HG02798 (cell line): ENCODE data around the gene SHE.
"Not testable (repeated sequence)": the region's sequence is repeated elsewhere in the genome, so short reads cannot be mapped to it uniquely, and the experiment has no call there.

ENCODE experiments used
- ATAC-seq: cut with Tn5 transposase; IDR thresholded peaks from one replicate; pipeline ENCODE4 v1.9.1; 2021; ENCODE audit warnings: mild to moderate bottlenecking; ENCODE audit not compliant: unreplicated experiment, poor library complexity

The SHE gene

GRCh38 chr1:154517661-154518060 lies 15.4 kb upstream of the SHE start:
- no peak for ATAC-seq

DNA sequence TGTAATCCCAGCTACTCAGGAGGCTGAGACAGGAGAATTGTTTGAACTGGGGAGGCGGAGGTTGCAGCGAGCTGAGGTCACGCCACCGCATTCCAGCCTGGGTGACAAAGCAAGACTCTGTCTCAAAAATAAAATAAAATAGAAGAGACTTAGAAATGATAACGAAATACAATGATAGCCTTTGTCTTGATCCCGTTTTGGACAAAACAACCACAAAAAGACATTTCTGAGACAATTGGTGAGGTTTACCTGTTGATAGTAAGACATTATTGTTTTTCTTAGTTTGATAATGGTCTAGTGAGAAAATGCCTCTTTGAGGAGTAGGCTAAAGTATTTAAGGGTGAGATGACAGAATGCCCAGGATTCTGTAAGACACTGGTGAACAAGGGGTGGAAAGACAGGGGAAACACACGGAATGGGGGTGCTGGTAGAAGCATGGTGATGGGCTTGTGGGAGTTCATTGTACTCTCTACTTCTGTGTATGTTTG lies 11.9 kb upstream of the SHE start:
- no peak for ATAC-seq

GRCh38 chr1:154512760-154513159 lies 10.5 kb upstream of the SHE start:
- ATAC-seq = no peak

DNA sequence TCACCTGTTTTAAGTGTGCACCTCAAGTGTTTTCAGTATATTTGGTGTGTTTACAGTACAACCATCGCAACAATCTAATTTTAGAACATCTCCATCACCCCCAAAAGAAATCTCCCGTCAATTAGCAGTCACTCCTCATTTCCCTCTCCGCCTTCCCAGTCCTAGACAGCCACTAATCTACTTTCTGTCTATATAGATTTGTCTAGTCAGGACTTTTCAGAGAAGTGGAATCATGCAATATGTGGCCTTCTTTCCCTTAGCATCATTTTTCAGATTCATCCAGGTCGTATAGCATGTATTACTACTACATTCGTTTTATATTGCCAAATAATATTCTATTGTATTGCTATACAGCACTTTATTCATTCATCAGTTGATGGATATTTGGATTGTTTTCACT lies 1.7 kb upstream of the SHE start:
- no peak for ATAC-seq

- ATAC-seq = no peak
Observed at GRCh38 chr1:154502744-154503115, 518 bp upstream of the SHE start.

DNA sequence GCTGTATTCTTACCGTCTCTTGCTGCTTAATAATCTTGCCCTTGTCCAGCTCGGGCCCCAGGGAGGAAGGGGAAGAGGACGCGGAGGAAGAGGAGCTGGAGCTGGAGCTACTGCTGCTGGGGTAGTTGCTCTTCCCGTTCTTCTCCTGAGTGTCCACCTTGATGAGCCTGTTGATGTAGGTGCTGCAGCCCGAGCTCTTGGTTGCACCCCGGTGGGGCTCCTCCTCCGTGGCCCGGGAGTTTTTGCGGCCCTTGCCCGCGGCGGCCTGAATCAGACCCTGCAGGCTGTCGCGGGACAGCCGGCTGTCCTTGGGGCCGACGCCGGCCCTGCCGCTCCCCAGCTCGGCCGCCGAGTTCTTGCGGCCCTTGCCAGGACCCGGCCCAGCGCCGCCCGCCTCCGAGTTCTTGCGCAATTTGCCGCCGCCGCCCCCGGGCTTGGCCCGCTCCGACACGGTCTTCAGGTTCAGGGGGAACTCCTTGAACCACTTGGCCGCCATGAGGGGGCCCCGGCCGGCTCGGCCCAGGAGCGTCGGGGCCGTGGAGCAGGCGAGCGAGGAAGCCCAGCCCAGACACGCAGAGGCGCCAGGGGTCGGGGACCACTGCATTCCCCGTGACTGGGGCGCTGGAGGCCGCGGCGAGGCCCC lies 668 bp downstream of the SHE start:
- no peak for ATAC-seq

- no peak for ATAC-seq
Observed at GRCh38 chr1:154500533-154500932, 1.7 kb downstream of the SHE start.

DNA sequence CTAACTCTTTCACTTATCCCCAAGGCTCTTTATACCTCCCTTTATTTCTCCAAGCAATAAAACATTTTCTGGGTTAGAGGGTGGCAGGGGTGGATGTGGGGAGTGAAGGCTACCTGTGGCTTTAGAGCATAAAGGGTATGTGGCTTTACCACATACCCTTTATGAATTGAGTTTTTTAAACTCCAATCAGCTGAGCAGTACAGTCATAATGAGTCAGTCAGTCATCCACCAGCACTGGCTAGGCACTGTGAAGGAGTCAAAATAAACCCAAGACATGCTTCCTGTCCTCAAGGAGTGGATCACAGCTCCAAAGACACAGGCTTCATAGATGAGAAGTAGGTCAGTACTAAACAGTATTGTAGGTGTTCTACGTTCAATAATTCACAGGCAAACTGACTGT lies 2.8 kb downstream of the SHE start:
- no peak for ATAC-seq

- no peak for ATAC-seq
Observed at GRCh38 chr1:154497026-154497806, 5.0 kb downstream of the SHE start.

DNA sequence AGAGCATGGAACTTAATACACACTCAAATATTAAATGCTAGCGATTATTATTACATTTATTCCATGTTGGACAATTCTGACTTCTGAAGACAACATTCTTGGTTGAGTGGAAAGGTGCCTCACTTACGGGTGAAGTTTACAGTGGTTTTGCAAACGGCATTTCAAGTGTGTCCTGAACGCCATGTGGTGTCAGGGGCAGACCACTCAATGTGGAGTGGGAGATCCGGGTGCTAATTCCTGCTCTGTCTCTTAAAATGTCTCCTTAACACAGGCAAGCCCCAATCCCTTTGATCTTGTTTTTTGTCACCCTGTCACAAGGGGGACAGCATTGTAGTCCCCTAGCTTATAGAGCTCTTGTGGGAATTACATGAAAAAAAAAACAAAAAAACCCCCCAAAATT lies 5.8 kb downstream of the SHE start:
- ATAC-seq = no peak

GRCh38 chr1:154495496-154496273 lies 6.5 kb downstream of the SHE start:
- ATAC-seq = no peak

GRCh38 chr1:154493276-154493675 lies 8.9 kb downstream of the SHE start:
- no peak for ATAC-seq

DNA sequence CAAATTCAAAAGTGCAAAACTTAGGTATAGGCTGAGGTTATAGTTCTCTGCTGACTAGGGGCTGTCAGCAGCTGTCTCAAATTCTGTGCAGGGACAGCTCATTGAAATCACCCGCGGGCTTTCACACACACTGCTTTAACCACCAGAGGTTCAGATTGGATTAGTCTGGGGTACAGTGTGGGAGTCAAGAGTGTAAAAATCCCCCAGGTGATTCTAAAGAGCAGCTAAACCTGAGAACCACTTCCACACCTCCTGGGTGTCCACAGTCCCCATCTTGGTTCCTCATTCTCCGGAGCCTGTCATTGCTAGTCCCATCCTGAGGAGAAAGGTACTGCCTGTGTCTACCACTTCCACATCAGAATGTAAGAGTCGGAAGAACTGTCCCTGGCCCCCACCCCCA lies 10.1 kb downstream of the SHE start:
- no peak for ATAC-seq

GRCh38 chr1:154490317-154490716 lies 11.9 kb downstream of the SHE start:
- ATAC-seq = no peak

DNA sequence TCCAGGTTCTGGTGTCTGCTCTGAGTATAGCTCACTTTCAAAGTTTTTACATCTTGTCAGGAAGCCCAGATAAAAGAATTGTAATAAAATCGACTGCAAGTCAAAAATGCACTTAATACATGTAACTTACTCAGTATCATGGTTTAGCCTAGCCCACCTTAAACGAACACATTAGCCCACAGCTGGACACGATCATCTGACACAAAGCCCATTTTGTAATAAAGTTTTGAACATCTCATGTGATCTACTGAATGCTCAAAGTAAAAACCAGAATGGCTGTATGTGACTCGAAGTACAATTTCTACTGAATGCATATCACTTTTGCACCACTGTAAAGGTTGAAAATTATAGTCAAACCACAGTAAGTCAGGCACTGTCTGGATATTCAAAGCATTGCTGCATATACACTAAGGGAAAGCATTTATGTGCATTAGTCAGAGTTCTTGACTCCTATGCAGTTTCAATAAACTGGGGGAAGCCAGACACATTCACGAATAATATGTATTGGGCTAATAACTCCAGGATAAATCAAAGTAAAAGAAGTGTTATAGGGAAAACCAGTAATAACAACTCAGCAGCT lies 12.4 kb downstream of the SHE start:
- no peak for ATAC-seq

GRCh38 chr1:154488922-154489321 lies 13.3 kb downstream of the SHE start:
- no peak for ATAC-seq

DNA sequence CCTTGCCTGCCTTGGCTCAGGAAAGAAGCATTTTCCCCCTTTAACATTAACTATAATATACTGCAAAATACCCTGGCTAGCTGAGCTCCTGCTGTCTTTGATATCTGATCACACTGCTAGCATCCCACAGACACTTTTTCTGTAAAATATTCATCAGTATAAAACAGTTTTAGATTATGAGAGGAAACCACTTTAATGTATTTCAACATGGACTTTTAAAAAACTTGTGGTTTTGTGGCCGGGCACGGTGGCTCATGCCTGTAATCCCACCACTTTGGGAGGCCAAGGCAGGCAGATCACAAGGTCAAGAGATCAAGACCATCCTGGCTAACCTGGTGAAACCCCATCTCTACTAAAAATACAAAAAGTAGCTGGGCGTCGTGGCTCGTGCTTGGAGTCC lies 15.5 kb downstream of the SHE start:
- ATAC-seq = not testable (repeated sequence)

DNA sequence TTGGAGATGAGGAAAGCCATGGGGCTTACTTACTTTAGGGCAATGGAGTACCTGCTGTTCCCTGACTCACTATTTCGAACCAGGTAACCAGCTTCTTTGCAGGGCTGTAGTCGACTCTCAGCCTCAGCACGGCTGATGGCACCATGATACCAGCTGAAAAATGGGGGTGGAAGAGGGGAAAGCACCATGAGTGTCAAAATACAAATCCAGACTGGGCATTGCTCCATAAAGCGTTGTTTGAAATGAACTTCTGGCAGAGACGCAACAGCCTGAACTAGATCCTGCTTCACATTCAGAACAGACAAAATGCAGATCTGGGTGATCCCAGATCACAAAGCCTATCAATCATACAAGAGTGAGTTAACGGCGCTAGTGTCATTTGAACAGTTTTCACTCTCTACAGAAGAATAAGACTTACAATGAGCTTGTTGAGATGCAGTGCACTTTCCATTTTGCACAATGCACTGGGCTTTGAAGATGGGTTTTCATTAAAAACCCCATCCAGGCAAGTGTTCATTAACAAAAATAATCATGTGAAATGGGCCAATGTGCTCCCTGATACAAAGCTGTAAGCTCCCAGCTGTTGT lies 16.2 kb downstream of the SHE start:
- no peak for ATAC-seq

GRCh38 chr1:154485106-154485505 lies 17.1 kb downstream of the SHE start:
- ATAC-seq = no peak

DNA sequence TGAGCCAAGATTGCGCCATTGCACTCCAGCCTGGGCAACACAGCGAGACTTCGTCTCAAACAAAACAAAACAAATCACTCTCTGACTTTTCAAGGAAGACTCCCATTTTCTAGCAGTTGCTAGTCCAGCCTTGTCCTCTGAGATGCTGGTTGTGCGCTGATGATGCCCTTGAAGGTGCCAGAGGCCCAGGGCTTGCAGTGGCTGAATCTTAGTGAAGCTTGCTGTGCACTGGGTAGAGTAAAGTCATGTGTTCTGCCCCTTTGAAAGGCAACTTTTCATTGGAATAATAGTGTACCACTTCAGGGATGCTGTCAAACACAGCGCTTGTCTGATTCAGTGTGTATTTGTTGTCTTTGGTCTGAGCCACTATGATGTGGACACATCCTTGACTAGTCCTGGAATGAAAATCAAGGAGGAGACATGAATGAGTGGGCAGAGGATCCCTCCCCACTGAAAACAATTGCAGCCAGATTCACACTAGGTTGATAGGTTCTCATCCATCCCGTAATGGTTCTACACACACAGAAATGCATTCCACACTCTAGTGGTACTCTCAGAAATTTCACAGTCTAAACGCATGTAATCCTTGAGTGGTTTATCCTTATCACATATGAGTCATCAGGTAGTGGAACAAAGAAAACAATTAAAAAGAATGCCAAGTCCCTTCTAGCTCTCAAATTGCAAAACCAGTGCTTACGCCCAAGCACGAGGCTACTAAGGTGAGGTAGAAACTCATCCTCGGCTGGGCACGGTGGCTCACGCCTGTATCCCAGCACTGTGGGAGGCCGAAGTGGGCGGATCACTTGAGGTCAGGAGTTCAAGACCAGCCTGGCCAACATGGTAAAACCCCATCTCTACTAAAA lies 18.0 kb downstream of the SHE start:
- no peak for ATAC-seq
